Erythroblast (primary cell): ENCODE measurements around the gene NCCRP1.
"Not testable (repeated sequence)": the region's sequence is repeated elsewhere in the genome, so short reads cannot be mapped to it uniquely, and the experiment has no call there.

Experiments used
- DNase-seq, 2 experiments: peaks; one replicate each; lab custom pipeline; 2025; lab: John Stamatoyannopoulos, UW
- GATA1 ChIP-seq: IDR thresholded peaks from 2 replicates; pipeline ENCODE4 v1.6.1; 2011; ENCODE audit warnings: low read depth, mild to moderate bottlenecking, control low read depth, low read length, moderate library complexity
- POLR2A ChIP-seq: IDR thresholded peaks from 2 replicates; pipeline ENCODE4 v1.6.1; 2011; ENCODE audit warnings: mild to moderate bottlenecking, low read length

Gene NCCRP1

DNA sequence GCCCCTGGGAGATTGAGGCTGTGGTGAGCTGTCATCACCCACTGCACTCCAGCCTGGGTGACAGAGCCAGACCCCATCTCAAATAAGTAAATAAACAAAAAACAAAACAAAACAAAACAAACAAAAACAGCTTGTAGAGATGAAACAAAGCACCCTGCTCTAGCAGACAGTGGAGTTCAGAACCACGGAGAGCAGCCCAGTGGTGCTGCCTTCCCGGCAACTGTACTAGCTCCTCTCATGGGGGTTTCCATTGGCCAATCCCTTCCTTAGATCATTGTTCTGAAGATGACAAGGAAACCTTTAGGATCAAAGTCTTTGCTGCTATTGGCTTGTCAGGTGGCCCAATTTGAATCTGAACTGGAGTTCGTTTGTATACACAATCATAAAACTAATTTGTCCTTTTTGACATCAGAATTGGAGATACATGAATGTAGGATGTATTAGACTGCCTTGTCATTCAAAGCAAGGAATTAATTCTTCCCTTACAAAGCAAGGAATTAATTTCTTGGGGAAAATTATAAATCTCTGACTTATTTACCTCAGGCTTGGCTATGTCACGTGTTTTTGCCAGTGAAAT, 27.0 kb downstream of the NCCRP1 start:
- DNase-seq = peak in 1 of 2 experiments; percentile 11

DNA sequence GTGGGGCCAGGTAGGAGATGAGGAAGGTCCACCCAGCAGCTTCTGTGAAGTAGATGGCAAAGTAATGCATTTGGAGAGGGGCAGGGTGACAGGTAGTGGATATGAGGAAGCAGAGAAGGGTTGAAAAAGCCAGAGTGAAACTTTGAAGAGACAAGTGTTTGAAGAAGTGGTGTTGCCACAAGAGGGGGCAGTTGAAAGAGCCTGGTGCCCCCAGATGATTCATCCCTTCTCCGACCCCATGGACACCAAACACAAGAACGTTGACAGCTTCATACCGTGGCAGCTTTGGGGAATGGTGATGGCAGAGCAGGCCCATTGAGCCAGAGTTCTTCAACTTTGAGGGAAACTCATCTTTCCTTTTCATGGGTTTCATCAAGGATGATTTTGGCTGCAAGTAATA, 28.1 kb downstream of the NCCRP1 start:
- DNase-seq = peak in 1 of 2 experiments; percentile 6
- TF ChIP-seq POLR2A = no peak
- no peak for TF ChIP-seq GATA1

More for the DNA sequence above, 27.0 kb downstream of the NCCRP1 start:
- TF ChIP-seq GATA1 (no peak), POLR2A (no peak)

DNA sequence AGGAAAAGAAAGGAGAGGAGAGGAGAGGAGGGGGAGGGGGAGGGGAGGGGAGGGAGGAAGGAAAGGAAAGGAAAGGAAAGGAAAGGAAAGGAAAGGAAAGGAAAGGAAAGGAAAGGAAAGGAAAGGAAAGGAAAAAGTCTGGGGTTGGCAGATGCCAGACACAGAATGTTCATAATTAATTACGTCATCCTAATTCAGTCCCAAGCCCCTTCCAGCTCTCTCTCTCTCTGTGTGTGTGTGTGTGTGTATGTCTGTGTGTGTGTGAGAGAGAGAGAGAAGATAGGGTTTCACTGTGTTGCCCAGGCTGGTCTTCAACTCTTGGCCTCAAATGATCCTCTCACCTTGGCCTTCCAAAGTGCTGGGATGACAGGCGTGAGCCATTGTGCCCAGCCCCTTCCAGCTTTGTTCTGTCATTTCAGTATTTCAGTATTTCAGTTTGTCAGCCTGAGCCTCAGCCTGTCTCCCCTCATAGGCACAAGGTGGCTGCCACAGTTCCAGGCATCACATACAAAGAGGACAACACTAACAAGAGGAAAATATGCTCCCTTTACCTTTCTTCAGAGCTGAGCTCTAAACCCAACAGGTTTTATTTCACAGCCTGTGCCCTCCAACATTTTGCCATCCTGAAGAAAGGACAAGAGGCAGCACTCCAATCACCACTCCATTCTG, 33.5 kb downstream of the NCCRP1 start:
- DNase-seq = no peak
- no peak for TF ChIP-seq POLR2A
- TF ChIP-seq GATA1 = no peak

DNA sequence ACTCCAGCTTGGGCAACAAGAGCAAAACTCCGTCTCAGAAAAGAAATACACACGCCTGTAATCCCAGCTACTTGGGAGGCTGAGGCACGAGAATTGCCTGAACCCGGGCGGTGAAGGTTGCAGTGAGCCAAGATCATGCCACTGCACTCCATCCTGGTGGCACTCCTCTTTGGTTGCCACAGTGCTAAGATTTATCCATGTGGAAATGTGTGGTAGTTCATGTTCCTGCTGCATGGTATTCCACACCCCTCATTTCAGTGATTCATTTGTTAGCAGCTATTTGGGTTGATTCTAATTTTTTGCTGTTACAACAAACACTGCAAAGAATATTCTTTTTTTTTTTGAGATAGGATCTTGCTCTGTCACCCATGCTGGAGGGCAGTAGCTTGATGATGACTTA, 35.9 kb downstream of the NCCRP1 start:
- DNase-seq = no peak
- TF ChIP-seq GATA1 = no peak
- no peak for TF ChIP-seq POLR2A

DNA sequence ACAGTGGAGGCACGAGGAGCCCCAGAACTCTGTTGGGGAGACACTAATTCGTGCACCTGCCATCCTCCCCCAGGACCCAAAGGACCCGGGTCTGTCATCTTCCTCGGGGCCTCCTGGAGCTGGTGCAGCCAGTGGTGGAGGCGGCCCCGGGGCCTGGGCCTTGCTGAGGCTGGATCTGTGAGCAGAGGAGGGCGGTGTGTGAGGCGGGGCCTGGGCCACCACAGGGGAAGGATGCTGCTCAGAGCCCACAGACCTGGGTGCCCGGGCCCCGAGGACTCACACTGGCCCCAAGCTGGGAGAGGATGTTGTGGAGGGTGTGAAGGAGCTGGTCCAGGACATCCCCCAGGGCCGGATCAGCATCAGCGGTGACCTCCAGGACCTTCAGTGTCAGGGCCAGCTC, 39.8 kb downstream of the NCCRP1 start:
- no peak for TF ChIP-seq POLR2A
- TF ChIP-seq GATA1 = no peak
- DNase-seq = no peak

DNA sequence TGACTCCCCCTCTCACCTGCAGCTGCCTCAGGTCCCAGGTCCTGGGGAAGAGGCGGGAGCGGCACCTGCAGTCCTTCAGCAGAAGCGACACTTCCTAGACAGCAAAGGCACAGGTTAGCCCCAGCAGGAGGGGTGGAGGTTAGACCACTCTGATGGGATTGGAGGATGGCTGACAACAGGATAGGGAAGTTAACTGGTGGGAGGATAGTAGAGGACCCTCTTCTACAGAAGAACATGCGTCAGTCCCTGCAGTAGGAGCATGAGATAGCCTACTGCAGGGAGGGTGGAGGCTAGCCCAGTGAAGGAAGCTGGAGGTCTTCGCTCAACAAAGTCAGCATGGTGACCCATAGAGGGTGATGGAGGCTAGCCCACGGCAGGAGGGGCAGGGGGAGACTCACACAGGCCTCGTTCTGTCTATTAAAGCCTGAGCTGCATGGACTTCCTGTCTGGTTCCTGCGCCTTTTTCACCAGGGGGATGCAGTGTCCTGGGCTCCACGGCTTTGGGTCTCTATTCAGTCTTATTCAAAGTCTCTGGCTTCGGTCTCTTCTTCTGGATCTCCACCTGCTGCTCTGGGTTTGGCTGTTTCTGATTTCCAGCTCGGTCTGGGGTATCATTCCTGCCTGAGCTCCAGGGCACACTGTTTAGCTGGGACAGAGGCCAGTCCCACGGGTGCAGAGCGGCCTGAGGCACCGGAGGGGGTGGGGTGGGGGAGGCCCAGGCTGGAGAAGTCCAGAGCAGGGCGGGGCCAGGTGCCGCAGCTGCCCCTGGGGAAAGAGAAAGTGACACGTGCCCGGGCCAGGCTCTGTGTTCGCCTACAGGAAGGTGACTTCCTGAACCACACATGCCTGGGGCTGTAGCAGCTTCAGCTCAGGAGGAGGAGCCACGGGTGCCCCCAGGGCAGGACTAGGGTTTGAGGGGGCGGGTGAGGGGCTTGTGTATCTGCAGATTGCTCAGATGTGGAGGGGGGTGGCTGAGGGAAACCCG, 40.7 kb downstream of the NCCRP1 start:
- no peak for DNase-seq
- TF ChIP-seq GATA1 = no peak
- TF ChIP-seq POLR2A = no peak

DNA sequence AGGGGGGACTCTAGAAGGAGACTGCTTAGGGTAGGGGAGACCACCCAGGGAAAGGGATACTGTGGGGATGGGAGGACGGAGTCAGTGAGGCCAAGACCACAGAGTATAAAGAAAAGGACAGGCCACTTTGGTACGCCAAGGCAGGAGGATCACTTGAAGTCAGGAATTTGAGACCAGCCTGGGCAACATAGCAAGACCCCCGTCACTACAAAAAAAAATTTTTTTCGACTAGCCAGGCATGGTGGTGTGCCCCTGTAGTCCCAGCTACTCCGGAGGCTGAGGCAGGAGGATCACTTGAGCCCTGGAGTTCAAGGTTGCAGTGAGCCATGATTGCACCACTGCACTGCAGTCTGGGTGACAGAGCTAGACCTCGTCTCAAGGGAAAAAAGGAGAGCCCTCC, 41.4 kb downstream of the NCCRP1 start:
- DNase-seq = no peak
- TF ChIP-seq POLR2A = no peak
- no peak for TF ChIP-seq GATA1

DNA sequence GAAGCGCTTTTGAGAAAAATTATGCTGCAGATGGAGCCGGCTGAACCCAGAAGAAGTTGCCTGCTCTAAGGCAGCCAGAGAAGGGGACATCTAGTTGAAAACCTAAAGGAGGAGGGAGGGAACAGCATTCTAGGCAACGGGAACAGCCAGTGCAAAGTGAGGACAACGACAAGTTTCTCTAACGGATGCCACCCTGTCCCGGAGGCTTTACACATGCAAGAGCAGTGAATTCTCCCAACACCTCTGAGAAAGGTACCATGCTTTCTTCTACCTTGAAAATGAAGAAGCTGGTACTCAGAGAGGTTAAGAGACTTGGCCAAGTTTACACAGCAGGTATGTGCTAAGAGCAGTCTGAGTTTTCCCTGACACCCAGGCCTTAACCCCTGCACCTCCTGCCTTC, 42.2 kb downstream of the NCCRP1 start:
- DNase-seq = no peak
- TF ChIP-seq GATA1 (no peak), POLR2A (no peak)

DNA sequence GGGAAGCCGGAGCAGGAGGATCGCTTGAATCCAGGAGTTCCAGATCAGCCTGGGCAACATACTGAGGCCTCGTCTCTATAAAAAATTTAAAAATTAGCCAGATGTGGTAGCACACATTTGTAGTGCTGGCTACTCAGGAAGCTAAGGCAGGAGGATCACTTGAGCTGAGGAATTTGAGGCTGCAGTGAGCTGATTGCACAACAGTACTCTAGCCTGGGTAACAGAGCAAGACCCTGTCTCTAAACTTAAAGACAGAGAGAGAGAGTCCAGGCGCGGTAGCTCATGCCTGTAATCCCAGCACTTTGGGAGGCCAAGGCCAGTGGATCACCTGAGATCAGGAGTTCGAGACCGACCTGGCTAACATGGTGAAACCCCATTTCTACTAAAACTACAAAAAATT, 43.7 kb downstream of the NCCRP1 start:
- TF ChIP-seq POLR2A = no peak
- TF ChIP-seq GATA1 = no peak
- DNase-seq = no peak

DNA sequence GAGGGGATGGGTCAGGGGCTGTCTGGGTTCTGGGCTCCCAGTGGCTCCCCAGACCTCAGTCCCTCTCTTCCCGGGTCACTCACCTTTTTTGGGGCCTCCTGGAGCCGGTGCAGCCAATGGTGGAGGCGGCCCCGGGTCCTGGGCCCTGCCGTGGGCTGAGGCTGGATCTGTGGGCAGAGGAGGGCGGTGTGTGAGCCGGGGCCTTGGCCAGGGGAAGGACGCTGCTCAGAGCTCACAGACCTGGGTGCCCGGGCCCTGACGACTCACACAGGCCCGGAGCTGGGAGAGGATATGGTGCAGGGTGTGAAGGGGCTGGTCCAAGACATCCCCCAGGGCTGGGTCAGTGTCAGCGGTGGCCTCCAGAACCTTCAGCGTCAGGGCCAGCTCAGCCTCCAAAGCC, 47.0 kb downstream of the NCCRP1 start:
- not testable (repeated sequence) for DNase-seq

DNA sequence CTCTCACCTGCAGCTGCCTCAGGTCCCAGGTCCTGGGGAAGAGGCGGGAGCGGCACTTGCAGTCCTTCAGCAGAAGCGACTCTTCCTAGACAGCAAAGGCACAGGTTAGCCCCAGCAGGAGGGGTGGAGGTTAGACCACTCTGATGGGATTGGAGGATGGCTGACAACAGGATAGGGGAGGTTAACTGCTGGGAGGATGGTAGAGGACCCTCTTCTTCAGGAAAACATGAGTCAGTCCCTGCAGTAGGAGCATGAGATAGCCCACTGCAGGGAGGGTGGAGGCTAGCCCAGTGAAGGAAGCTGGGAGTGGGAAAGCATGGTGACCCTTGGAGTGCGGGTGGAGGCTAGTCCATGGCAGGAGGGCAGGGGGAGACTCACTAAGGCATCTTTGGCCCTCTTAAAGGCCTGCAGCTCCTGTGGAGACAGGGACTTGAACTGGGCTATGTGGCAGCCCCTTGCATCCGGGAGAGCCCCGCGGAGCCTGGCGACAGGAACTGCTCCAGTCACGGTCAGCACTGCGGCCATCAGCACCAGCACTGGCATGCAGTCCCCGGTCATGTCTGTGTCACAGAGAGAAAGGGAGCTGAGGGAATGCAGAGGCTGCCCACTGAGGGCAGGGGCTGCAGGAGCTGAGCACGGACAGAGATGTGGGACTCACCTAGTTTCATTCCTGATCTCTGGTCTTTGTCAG, 47.8 kb downstream of the NCCRP1 start, which contains the start of gene IFNL3:
TSS of gene IFNL3 (minus strand) at position 597 of the 691 bp plus-strand sequence. CDS start at position 558, 39 bp downstream.
- DNase-seq = not testable (repeated sequence)

DNA sequence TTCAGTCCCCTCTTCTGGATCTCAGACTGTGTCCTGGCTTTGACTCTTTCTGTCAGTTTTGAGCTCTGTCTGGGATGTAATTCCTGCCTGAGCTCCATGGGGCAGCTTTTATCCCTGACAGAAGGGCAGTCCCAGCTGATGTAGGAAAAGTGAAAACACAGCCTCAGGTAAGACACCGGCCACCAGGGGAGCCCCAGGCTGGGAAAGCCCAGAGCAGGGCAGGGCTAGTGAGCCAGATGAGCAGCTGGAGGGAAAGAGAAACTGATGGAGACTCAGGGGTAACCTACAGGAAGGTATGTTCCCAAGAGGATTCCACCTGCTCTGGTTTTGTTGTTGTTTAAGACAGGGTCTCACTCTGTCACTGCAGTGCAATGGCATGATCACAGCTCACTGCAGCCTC, 48.4 kb downstream of the NCCRP1 start:
- DNase-seq = not testable (repeated sequence)

DNA sequence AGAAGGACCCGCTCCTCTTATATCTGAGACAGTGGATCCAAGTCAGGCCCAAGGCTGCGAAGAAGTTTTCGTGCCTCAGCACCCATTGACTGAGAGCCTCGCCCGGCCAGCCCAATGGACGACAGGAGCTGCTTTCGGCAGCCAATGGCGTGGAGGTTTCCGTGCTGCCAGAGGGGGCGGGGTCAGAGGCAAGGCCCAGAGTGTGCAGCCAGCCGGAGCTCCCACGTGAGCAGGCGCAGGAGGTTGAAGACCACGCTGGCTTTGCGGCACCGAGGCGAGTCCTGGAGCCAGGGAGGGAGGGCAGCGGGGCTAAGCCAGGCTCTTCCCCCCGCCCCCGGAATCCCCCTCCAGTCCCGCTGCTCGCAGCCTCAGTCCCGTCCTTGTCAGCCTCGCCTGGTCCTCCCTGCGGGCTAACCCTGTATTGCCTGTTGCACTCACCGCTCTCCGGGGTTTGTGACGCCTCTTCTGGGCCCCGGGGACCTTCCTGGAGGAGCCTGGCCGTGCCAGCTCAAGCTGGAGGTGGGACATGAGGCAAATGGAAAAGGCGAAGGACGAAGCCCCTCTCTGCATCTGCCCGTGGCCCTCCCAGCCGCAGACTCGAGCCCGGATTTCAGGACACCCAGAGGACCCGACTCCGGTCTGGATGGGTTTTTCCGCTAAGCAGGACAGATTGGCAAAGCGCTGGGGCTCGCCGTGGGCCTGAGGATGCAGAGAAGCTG, 50.3 kb downstream of the NCCRP1 start:
- peak; percentile 43 to 58 for DNase-seq

More for the DNA sequence above, 50.3 kb downstream of the NCCRP1 start:
- no peak for TF ChIP-seq GATA1
- no peak for TF ChIP-seq POLR2A
